ENCODE measurements around the gene RELN. TPM values are rescaled to one million over a fixed set of nuclear protein-coding genes. Genes with fewer than 3 reads are reported as not detected.

RELN gene
- total and polyA plus RNA-seq, 9 of the 15 experiments (the other 6 are each of a cell fraction or from before 2014, with no cell fraction given), result 12.9 to 43.2 (median 18.1) TPM

DNA sequence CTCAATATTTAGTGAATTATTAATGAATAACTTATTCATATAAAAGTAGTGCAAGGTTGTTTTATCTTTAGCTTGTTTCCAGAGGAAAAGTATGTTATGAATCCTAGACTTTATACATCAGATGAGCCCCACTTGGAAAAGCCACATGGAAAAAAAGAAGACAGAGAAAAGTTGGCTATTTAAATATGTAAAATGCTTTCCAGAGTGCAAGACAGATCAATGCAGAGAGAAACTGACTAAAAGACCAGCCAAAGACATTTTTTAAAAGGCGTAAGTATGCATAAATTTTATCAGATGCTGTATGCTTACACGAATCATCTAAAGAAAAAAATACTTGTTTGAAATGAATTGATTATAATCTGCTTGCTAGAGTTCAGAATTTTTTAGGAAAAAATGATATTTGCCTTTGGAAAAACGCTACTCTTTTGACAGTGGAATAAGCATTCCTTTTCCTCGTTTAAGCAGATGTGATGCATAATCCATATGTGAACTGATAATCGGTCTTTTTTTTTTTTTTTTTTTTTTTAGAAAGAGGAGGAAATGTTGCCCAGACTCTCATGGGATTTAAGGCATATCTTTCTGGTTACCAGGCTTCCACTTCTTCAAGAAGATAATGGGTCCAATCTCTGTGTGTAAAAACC is 70.7 kb downstream of the RELN start (continued):
- TF ChIP-seq NCOA1 (IDR thresholded peaks at IDR 0.05; ENCODE audit: low read depth), result no peak
- TF ChIP-seq, protein P1, sequence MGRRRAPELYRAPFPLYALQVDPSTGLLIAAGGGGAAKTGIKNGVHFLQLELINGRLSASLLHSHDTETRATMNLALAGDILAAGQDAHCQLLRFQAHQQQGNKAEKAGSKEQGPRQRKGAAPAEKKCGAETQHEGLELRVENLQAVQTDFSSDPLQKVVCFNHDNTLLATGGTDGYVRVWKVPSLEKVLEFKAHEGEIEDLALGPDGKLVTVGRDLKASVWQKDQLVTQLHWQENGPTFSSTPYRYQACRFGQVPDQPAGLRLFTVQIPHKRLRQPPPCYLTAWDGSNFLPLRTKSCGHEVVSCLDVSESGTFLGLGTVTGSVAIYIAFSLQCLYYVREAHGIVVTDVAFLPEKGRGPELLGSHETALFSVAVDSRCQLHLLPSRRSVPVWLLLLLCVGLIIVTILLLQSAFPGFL (CRISPR knock-in tag; IDR thresholded peaks at IDR 0.05), result no peak
- TF ChIP-seq ZNF507 (tag; conservative IDR thresholded peaks at IDR 0.05), result no peak
- TF ChIP-seq ATF1 (CRISPR knock-in tag; IDR thresholded peaks at IDR 0.05), result no peak
- no peak for TF ChIP-seq ATF1 (tag; IDR thresholded peaks at IDR 0.05)
- TF ChIP-seq, protein P2, sequence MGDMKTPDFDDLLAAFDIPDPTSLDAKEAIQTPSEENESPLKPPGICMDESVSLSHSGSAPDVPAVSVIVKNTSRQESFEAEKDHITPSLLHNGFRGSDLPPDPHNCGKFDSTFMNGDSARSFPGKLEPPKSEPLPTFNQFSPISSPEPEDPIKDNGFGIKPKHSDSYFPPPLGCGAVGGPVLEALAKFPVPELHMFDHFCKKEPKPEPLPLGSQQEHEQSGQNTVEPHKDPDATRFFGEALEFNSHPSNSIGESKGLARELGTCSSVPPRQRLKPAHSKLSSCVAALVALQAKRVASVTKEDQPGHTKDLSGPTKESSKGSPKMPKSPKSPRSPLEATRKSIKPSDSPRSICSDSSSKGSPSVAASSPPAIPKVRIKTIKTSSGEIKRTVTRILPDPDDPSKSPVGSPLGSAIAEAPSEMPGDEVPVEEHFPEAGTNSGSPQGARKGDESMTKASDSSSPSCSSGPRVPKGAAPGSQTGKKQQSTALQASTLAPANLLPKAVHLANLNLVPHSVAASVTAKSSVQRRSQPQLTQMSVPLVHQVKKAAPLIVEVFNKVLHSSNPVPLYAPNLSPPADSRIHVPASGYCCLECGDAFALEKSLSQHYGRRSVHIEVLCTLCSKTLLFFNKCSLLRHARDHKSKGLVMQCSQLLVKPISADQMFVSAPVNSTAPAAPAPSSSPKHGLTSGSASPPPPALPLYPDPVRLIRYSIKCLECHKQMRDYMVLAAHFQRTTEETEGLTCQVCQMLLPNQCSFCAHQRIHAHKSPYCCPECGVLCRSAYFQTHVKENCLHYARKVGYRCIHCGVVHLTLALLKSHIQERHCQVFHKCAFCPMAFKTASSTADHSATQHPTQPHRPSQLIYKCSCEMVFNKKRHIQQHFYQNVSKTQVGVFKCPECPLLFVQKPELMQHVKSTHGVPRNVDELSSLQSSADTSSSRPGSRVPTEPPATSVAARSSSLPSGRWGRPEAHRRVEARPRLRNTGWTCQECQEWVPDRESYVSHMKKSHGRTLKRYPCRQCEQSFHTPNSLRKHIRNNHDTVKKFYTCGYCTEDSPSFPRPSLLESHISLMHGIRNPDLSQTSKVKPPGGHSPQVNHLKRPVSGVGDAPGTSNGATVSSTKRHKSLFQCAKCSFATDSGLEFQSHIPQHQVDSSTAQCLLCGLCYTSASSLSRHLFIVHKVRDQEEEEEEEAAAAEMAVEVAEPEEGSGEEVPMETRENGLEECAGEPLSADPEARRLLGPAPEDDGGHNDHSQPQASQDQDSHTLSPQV (IDR thresholded peaks at IDR 0.05), result 0 out of 2 replicates have a peak, but pooled peaks have one; percentile 1
- TF ChIP-seq DMBX1 (CRISPR knock-in tag; IDR thresholded peaks at IDR 0.05; ENCODE audit: borderline replicate concordance), result 0 out of 2 replicates have a peak, but pooled peaks have one; percentile 19
- TF ChIP-seq HCFC1 (IDR thresholded peaks at IDR 0.05; ENCODE audit: low read depth, low read length), result no peak
- no peak for TF ChIP-seq MCM2 (IDR thresholded peaks at IDR 0.05; ENCODE audit: low read depth)
- no peak for TF ChIP-seq ATF7 (IDR thresholded peaks at IDR 0.05)
- no peak for TF ChIP-seq CHD4 (IDR thresholded peaks at IDR 0.05; ENCODE audit: insufficient read depth, insufficient replicate concordance, low read depth, low read length, poor library complexity, severe bottlenecking)
- TF ChIP-seq, protein P3, sequence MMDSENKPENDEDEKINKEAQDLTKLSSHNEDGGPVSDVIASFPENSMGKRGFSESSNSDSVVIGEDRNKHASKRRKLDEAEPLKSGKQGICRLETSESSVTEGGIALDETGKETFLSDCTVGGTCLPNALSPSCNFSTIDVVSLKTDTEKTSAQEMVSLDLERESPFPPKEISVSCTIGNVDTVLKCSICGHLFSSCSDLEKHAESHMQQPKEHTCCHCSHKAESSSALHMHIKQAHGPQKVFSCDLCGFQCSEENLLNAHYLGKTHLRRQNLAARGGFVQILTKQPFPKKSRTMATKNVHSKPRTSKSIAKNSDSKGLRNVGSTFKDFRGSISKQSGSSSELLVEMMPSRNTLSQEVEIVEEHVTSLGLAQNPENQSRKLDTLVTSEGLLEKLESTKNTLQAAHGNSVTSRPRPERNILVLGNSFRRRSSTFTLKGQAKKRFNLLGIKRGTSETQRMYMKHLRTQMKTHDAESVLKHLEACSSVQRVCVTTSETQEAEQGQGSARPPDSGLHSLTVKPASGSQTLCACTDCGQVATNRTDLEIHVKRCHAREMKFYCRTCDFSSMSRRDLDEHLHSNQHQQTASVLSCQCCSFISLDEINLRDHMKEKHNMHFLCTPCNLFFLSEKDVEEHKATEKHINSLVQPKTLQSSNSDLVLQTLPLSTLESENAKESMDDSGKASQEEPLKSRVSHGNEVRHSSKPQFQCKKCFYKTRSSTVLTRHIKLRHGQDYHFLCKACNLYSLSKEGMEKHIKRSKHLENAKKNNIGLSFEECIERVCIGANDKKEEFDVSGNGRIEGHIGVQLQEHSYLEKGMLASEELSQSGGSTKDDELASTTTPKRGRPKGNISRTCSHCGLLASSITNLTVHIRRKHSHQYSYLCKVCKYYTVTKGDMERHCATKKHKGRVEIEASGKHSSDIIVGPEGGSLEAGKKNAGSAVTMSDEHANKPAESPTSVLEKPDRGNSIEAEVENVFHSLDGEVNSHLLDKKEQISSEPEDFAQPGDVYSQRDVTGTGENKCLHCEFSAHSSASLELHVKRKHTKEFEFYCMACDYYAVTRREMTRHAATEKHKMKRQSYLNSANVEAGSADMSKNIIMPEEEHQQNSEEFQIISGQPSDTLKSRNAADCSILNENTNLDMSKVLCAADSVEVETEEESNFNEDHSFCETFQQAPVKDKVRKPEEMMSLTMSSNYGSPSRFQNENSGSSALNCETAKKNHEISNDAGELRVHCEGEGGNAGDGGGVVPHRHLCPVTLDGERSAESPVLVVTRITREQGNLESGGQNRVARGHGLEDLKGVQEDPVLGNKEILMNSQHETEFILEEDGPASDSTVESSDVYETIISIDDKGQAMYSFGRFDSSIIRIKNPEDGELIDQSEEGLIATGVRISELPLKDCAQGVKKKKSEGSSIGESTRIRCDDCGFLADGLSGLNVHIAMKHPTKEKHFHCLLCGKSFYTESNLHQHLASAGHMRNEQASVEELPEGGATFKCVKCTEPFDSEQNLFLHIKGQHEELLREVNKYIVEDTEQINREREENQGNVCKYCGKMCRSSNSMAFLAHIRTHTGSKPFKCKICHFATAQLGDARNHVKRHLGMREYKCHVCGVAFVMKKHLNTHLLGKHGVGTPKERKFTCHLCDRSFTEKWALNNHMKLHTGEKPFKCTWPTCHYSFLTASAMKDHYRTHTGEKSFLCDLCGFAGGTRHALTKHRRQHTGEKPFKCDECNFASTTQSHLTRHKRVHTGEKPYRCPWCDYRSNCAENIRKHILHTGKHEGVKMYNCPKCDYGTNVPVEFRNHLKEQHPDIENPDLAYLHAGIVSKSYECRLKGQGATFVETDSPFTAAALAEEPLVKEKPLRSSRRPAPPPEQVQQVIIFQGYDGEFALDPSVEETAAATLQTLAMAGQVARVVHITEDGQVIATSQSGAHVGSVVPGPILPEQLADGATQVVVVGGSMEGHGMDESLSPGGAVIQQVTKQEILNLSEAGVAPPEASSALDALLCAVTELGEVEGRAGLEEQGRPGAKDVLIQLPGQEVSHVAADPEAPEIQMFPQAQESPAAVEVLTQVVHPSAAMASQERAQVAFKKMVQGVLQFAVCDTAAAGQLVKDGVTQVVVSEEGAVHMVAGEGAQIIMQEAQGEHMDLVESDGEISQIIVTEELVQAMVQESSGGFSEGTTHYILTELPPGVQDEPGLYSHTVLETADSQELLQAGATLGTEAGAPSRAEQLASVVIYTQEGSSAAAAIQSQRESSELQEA (IDR thresholded peaks at IDR 0.05; ENCODE audit: low read depth), result no peak
- no peak for TF ChIP-seq KHSRP (IDR thresholded peaks at IDR 0.05)
- peak; percentile 71 for TF ChIP-seq CCNT2 (IDR thresholded peaks at IDR 0.05; ENCODE audit: borderline replicate concordance, extremely low read depth, insufficient read length, low read depth, low read length)
